GM12878 (cell line): ENCODE data around the gene AKT1S1. TPM values are rescaled to one million over a fixed set of nuclear protein-coding genes. Genes with fewer than 3 reads are reported as not detected.

ENCODE experiments used
- ATAC-seq: fragments of 200-7000 bp; cut with Tn5 transposase; 3 replicates; pipeline ENCODE4 v1.9.1; 2020; ENCODE audit warnings: mild to moderate bottlenecking, moderate library complexity
- BruUV-seq: library from RNA; stranded (reverse); fragments of 400-500 nt; replicated peaks from 2 replicates; lab custom pipeline; 2021; lab: Mats Ljungman, UMichigan
- CTCF ChIA-PET: fragments of 300-600 bp; sonication (Branson Sonifier 250); formaldehyde crosslinking; extraction: SDS; loops from one replicate; lab custom pipeline; 2021; ENCODE audit warnings: inconsistent platforms; lab: Yijun Ruan, JAX
- POLR2A ChIA-PET: fragments of 350-600 bp; formaldehyde crosslinking; extraction: SDS; loops from one replicate; lab custom pipeline; 2021; ENCODE audit warnings: inconsistent platforms; lab: Charles Lee
- RAD21 ChIA-PET: fragments of 300-600 bp; sonication (Branson Sonifier 250); formaldehyde crosslinking; loops from one replicate; lab custom pipeline; 2023; ENCODE audit warnings: antibody characterized with exemption; ENCODE audit not compliant: unreplicated experiment; lab: Charles Lee
- SMC1A ChIA-PET: fragments of 300-600 bp; sonication (Branson Sonifier 250); formaldehyde crosslinking; loops from one replicate; lab custom pipeline; 2023; ENCODE audit not compliant: unreplicated experiment, uncharacterized antibody; lab: Charles Lee
- DNase-seq: peaks from one replicate; pipeline ENCODE4 v3.0.0-alpha.2; 2011; ENCODE audit warnings: low read depth, low spot score
- FAIRE-seq: peaks from 3 replicates; lab custom pipeline; 2011; peaks lifted over from hg19 to GRCh38; lab: Jason Lieb, UNC
- H2AFZ ChIP-seq: 2 replicates; pipeline ENCODE4 v1.6.0; 2011; ENCODE audit warnings: low read depth, low read length, control low read depth; ENCODE audit not compliant: control insufficient read depth
- H3K27ac ChIP-seq: 2 replicates; pipeline ENCODE4 v1.5.1; 2011; ENCODE audit warnings: control low read depth; ENCODE audit not compliant: control insufficient read depth, insufficient read depth
- H3K27me3 ChIP-seq, 2 experiments: replicated peaks in 1 of 2; 2 replicates each; pipeline versions ENCODE4 v1.6.0 to v1.6.1; 2011; ENCODE audit warnings: low read length in 1 of 2; ENCODE audit not compliant: control insufficient read depth in 2 of 2, insufficient read depth in 2 of 2
- H3K36me3 ChIP-seq, 2 experiments: 2 replicates each; pipeline ENCODE4 v1.5.1; 2011; ENCODE audit warnings: low read length in 1 of 2; ENCODE audit not compliant: control insufficient read depth in 2 of 2, insufficient read depth in 2 of 2
- H3K4me1 ChIP-seq: 2 replicates; pipeline ENCODE4 v1.6.1; 2011; ENCODE audit warnings: mild to moderate bottlenecking, low read length, moderate library complexity, mixed read lengths; ENCODE audit not compliant: control insufficient read depth, insufficient read depth
- H3K4me2 ChIP-seq: 2 replicates; pipeline ENCODE4 v1.6.0; 2011; ENCODE audit warnings: control low read depth; ENCODE audit not compliant: control insufficient read depth, insufficient read depth
- H3K4me3 ChIP-seq: fragments of 200-600 bp; sonication (generic); 2 replicates; pipeline ENCODE4 v1.5.1; 2016
- H3K79me2 ChIP-seq: 2 replicates; pipeline ENCODE4 v1.6.0; 2011; ENCODE audit warnings: low read length; ENCODE audit not compliant: control insufficient read depth, insufficient read depth
- H3K9ac ChIP-seq: 2 replicates; pipeline ENCODE4 v1.8.0; 2011; ENCODE audit warnings: low read length, control low read depth, mixed read lengths; ENCODE audit not compliant: control insufficient read depth, insufficient read depth
- H3K9me3 ChIP-seq: replicated peaks from 3 replicates; pipeline ENCODE4 v1.5.1; 2011; ENCODE audit warnings: mild to moderate bottlenecking, low read length; ENCODE audit not compliant: control insufficient read depth, insufficient read depth
- H4K20me1 ChIP-seq: 2 replicates; pipeline ENCODE4 v1.6.0; 2011; ENCODE audit not compliant: control insufficient read depth, insufficient read depth
- ATF7 ChIP-seq: fragments of 450-650 bp; IDR thresholded peaks from 2 replicates; pipeline ENCODE4 v1.6.1; 2016; ENCODE audit warnings: low read depth, mild to moderate bottlenecking
- BCL3 ChIP-seq: IDR thresholded peaks from 2 replicates; pipeline ENCODE4 v1.6.1; 2011; ENCODE audit warnings: borderline replicate concordance, low read depth, mild to moderate bottlenecking, moderate library complexity, low read length; ENCODE audit not compliant: insufficient read depth, poor library complexity, severe bottlenecking
- DPF2 ChIP-seq: fragments of 450-650 bp; IDR thresholded peaks from 2 replicates; pipeline ENCODE4 v1.6.1; 2017; ENCODE audit warnings: mild to moderate bottlenecking
- EZH2 ChIP-seq: IDR thresholded peaks from 2 replicates; pipeline ENCODE4 v1.6.1; 2012; ENCODE audit warnings: low read depth, mild to moderate bottlenecking, control low read depth, inconsistent platforms, low read length, borderline replicate concordance; ENCODE audit not compliant: control insufficient read depth
- MEF2A ChIP-seq: IDR thresholded peaks from 2 replicates; pipeline ENCODE4 v1.6.1; 2011; ENCODE audit warnings: low read depth, mild to moderate bottlenecking, low read length, moderate library complexity; ENCODE audit not compliant: insufficient read depth
- NFYB ChIP-seq: IDR thresholded peaks from 2 replicates; pipeline ENCODE4 v1.6.1; 2011; ENCODE audit warnings: low read depth, mild to moderate bottlenecking, low read length, improper control_type of control experiment, moderate library complexity; ENCODE audit not compliant: insufficient read depth
- NR2C2 ChIP-seq: IDR thresholded peaks from 2 replicates; pipeline ENCODE4 v1.6.1; 2011; ENCODE audit warnings: borderline replicate concordance, low read depth; ENCODE audit not compliant: control insufficient read depth, insufficient read length
- RBBP5 ChIP-seq: fragments of 200-600 bp; sonication (generic); conservative IDR thresholded peaks from 2 replicates; pipeline ENCODE4 v1.6.1; 2016
- RELA ChIP-seq: fragments of 450-650 bp; IDR thresholded peaks from 2 replicates; pipeline ENCODE4 v1.8.0; 2014; ENCODE audit warnings: borderline replicate concordance; ENCODE audit not compliant: partially characterized antibody
- RFX5 ChIP-seq: IDR thresholded peaks from 2 replicates; pipeline ENCODE4 v1.6.1; 2011; ENCODE audit warnings: low read depth, low read length, improper control_type of control experiment
- RUNX3 ChIP-seq: IDR thresholded peaks from 2 replicates; pipeline ENCODE4 v1.6.1; 2012; ENCODE audit warnings: low read length, inconsistent platforms
- SKIL ChIP-seq: fragments of 450-650 bp; IDR thresholded peaks from 2 replicates; pipeline ENCODE4 v1.6.1; 2017; ENCODE audit warnings: mild to moderate bottlenecking, low read depth, inconsistent platforms; ENCODE audit not compliant: poor library complexity, severe bottlenecking
- SMAD1 ChIP-seq: fragments of 450-650 bp; IDR thresholded peaks from 2 replicates; pipeline ENCODE4 v1.6.1; 2018; ENCODE audit warnings: mild to moderate bottlenecking, low read depth; ENCODE audit not compliant: partially characterized antibody
- ZBTB33 ChIP-seq: fragments of 450-650 bp; IDR thresholded peaks from 2 replicates; pipeline ENCODE4 v1.6.1; 2017; ENCODE audit warnings: mild to moderate bottlenecking
- WGBS: methylation state at CpG from one replicate; pipeline ENCODE4 v1.1.6; 2016; ENCODE audit warnings: low lambda C conversion rate; ENCODE audit not compliant: insufficient replicate concordance, insufficient coverage; ENCODE audit errors: missing lambda C conversion rate; 5-methylcytosine and 5-hydroxymethylcytosine counted together
- in situ Hi-C: fragments of 300-500 bp; cut with MboI; formaldehyde crosslinking; loops from 9 replicates; pipeline ENCODE4 v1.14.3; 2018; ENCODE audit warnings: mixed read lengths
- intact Hi-C: fragments of 100-400 bp; cut with micrococcal nuclease; formaldehyde crosslinking; loops from one replicate; pipeline ENCODE4 v1.14.2; 2022; ENCODE audit not compliant: unreplicated experiment
- polyA plus RNA-seq, 11 experiments: library from polyadenylated mRNA; depleted of rRNA in 4 of 11; unstranded in 6 of 11; stranded (reverse) in 5 of 11; fragments of >200 nt; fragmentation: Nextera tagmentation in 4 of 11; fragmentation: Illumina TruSeq in 1 of 11; extraction: Ambion mirVana in 4 of 11; extraction: Trizol in 1 of 11; gene quantifications; 1 replicate in 1 of 11; 2 replicates in 10 of 11; pipeline versions ENCODE4 v1.2.1 to v1.2.3, GENCODE V29; 2011 to 2016; ENCODE audit warnings: inconsistent platforms in 2 of 11, missing spikeins in 2 of 11, low read depth in 1 of 11
- total RNA-seq, 4 experiments: library from RNA; depleted of rRNA in 3 of 4; stranded (reverse); fragments of >200 nt in 3 of 4; fragmentation: Illumina TruSeq in 1 of 4; extraction: Trizol in 1 of 4; gene quantifications; 2 replicates each; pipeline versions ENCODE4 v1.2.1 to v1.2.3, GENCODE V29; 2013 to 2021

AKT1S1 gene
- total and polyA plus RNA-seq, 10 of the 15 experiments (the other 5 are each of a cell fraction or from before 2014, with no cell fraction given): 0.43 to 23.0 (median 12.3) TPM

DNA sequence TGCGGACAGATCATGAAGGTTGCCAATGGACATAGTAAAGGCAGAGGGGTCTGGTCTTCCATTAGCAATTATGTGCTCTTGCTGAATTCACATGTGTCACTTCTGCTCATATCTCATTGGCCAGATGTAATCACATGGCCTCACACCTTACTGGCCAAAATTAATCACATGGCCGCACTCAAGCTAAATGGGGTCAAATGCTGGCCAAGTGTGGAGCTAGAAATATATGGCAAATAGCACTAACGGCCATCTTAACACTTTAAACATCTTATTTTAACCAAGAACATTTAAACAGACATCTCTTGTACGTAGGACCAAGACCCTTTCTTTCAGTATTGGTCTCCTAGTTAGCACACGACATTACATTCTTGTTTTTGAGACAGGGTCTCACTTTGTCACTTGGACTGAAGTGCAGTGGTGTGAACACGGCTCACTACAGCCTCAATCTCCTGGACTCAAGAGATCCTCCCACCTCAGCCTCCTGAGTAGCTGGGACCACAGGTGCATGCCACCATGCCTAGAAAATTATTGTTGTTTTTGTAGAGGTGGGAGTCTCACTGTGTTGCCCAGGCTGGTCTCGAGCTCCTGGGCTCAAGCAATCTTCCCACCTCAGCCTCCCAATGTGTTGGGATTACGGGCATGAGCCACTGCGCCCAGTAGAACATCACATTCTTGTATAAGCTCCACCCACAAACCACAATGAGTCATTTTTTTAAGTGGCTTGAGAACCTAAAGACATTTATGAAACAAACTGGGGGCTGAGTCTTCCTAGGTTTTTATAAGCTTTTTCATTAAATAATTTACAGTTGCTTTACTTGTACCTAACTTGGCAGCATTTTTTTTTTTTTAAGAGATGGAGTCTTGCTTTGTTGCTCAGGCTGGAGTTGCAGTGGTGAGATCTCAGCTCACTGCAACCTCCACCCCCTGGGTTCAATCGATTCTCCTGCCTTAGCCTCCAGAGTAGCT, 29.1 kb downstream of the AKT1S1 start:
- intact Hi-C loops: no loop called here
- H3K9me3 ChIP-seq: peaks cover 5% of the 10 kb centered on the region; the same call in 2 of the 3 replicates
- ChIA-PET CTCF (interaction anchor here (0.6 to 1.6 kb wide), 6 partner anchors 21 to 1357 kb away, joined by 3 to 6 read pairs (median 4); partner anchors contain the start of gene FUZ), POLR2A (interaction anchor here (0.6 to 2.7 kb wide), 4 partner anchors 21 to 205 kb away, joined by 3 to 12 read pairs (median 4); no protein-coding TSS in a partner anchor), RAD21 (interaction anchor here (0.6 to 1.6 kb wide), 5 partner anchors 22 to 208 kb away, joined by 3 to 4 read pairs (median 3); partner anchors contain the start of genes AKT1S1 and RRAS), SMC1A (interaction anchor here (0.6 to 1.7 kb wide), 4 partner anchors 8 to 83 kb away, joined by 3 read pairs; partner anchors contain the start of genes ATF5 and NUP62)
- H3K27me3 ChIP-seq: no peaks in the 10 kb centered on the region
- 39% methylated on average over 10 of the region's 10 CpGs for WGBS
- no peak overlapping the region for H3K9ac ChIP-seq
- H4K20me1 ChIP-seq: no peaks in the 10 kb centered on the region
- in situ Hi-C loops: no loop called here
- peaks cover 6% of the 10 kb centered on the region for H3K79me2 ChIP-seq
- H3K36me3 ChIP-seq: no peaks in the 10 kb centered on the region
- FAIRE-seq (no peak), ATAC-seq (no peak), DNase-seq (no peak)
- peak overlapping the region; percentile 32 for H3K4me2 ChIP-seq
- no peak overlapping the region for H3K27ac ChIP-seq
- no TSS peak for BruUV-seq
- H2AFZ ChIP-seq: no peak overlapping the region
- H3K4me3 ChIP-seq: no peak overlapping the region
- H3K4me1 ChIP-seq: peaks cover 40% of the 10 kb centered on the region
- TF ChIP-seq NR2C2 (no peak), MEF2A (no peak), NFYB (0 out of 2 replicates have a peak, but pooled peaks have one; percentile 37), ZBTB33 (no peak), RFX5 (no peak), SKIL (no peak), SMAD1 (no peak), DPF2 (0 out of 2 replicates have a peak, but pooled peaks have one; percentile 32), RUNX3 (peak; percentile 83), BCL3 (no peak), RBBP5 (no peak), ATF7 (peak; percentile 56), EZH2 (no peak), RELA (no peak)
